Spleen (tissue), 7 donors: ENCODE data around the gene PSENEN.
A peak's percentile ranks its signal among the peaks of the same experiment; 100 is the strongest.

Experiments
- CTCF ChIP-seq, 11 experiments: fragments of 200-600 bp in 7 of 11; fragments of 450-650 bp in 4 of 11; sonication (generic) in 4 of 11; IDR thresholded peaks in 8 of 11; conservative IDR thresholded peaks in 3 of 11; 1 replicate in 7 of 11; 2 replicates in 4 of 11; pipeline versions ENCODE4 v1.4.0 to v1.8.0; 2016 to 2021; ENCODE audit warnings: antibody characterized with exemption in 11 of 11, inconsistent platforms in 4 of 11, mild to moderate bottlenecking in 1 of 11
- POLR2A ChIP-seq, 3 donors: fragments of 450-650 bp; IDR thresholded peaks; one replicate each; pipeline ENCODE4 v1.5.1; 2017; ENCODE audit warnings: antibody characterized with exemption in 3 of 3, mild to moderate bottlenecking in 1 of 3
- POLR2AphosphoS5 ChIP-seq, 3 donors: sonication (generic); formaldehyde crosslinking; IDR thresholded peaks; one replicate each; pipeline ENCODE4 v1.5.1; 2017; ENCODE audit warnings: antibody characterized with exemption in 3 of 3
- donor health status: DM: no; HTN: no; CAD: no; lungs with moderate emphysema.
- donor health status: DM: no; HTN: no; CAD: no.
- donor health status: DM: no; HTN: no; CAD: no.

GRCh38 chr19:35742121-35742724 lies 3.2 kb upstream of the PSENEN start, which contains the start of gene IGFLR1:
- TF ChIP-seq CTCF (IDR thresholded peaks at IDR 0.05 in 8 of 11, conservative IDR thresholded peaks at IDR 0.05 in 3 of 11) (no peak), POLR2AphosphoS5 (IDR thresholded peaks at IDR 0.05) (peak; percentile 10 to 91 (median 72)), POLR2A (IDR thresholded peaks at IDR 0.05) (peak in 2 of 3 donors; percentile 37 to 43)
